GM12878 (cell line): ENCODE results near the gene MCRIP2.

Experiments
- ETV6 ChIP-seq, 2 experiments: fragments of 450-650 bp in 1 of 2; IDR thresholded peaks in 1 of 2; conservative IDR thresholded peaks in 1 of 2; 2 replicates each; pipeline ENCODE4 v1.6.1; 2014; ENCODE audit warnings: antibody characterized with exemption in 1 of 2, borderline replicate concordance in 1 of 2, low read depth in 1 of 2, mild to moderate bottlenecking in 1 of 2, moderate library complexity in 1 of 2
- TF ChIP-seq, protein P1 (sequence below), 3 experiments: IDR thresholded peaks in 2 of 3; conservative IDR thresholded peaks in 1 of 3; 2 replicates each; pipeline ENCODE4 v1.5.1; 2011; ENCODE audit warnings: low read depth in 3 of 3, low read length in 3 of 3, mild to moderate bottlenecking in 3 of 3, control low read depth in 2 of 3, moderate library complexity in 2 of 3, inconsistent platforms in 1 of 3, mixed read lengths in 1 of 3; ENCODE audit not compliant: control insufficient read depth in 2 of 3, insufficient read depth in 1 of 3; ENCODE audit errors: extremely low read depth in 1 of 3

GRCh38 chr16:616733-617586 lies 24.7 kb upstream of the MCRIP2 start:
- no peak for TF ChIP-seq ETV6 (conservative IDR thresholded peaks at IDR 0.05 in 1 of 2, IDR thresholded peaks at IDR 0.05 in 1 of 2; ENCODE audit: borderline replicate concordance in 1 of 2, low read depth in 1 of 2)
- TF ChIP-seq, protein P1, sequence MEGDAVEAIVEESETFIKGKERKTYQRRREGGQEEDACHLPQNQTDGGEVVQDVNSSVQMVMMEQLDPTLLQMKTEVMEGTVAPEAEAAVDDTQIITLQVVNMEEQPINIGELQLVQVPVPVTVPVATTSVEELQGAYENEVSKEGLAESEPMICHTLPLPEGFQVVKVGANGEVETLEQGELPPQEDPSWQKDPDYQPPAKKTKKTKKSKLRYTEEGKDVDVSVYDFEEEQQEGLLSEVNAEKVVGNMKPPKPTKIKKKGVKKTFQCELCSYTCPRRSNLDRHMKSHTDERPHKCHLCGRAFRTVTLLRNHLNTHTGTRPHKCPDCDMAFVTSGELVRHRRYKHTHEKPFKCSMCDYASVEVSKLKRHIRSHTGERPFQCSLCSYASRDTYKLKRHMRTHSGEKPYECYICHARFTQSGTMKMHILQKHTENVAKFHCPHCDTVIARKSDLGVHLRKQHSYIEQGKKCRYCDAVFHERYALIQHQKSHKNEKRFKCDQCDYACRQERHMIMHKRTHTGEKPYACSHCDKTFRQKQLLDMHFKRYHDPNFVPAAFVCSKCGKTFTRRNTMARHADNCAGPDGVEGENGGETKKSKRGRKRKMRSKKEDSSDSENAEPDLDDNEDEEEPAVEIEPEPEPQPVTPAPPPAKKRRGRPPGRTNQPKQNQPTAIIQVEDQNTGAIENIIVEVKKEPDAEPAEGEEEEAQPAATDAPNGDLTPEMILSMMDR (IDR thresholded peaks at IDR 0.05 in 2 of 3, conservative IDR thresholded peaks at IDR 0.05 in 1 of 3; ENCODE audit: control insufficient read depth in 2 of 3, extremely low read depth in 1 of 3, insufficient read depth in 1 of 3, low read depth in 3 of 3, low read length in 3 of 3): no peak
